ENCODE measurements around the gene EDAR.

GRCh38 chr2:109016376-109016775 is 27.4 kb upstream of the EDAR start:
- TF ChIP-seq POLR2A (IDR thresholded peaks at IDR 0.05) (no peak), CTCF (IDR thresholded peaks at IDR 0.05 in 4 of 5, conservative IDR thresholded peaks at IDR 0.05 in 1 of 5) (no peak)

All from gastrocnemius medialis (tissue), 4 donors.